GM19328 (cell line): Measurements from ENCODE around the gene OSBPL1A.

Experiments used
- ATAC-seq: cut with Tn5 transposase; IDR thresholded peaks from one replicate; pipeline ENCODE4 v1.9.1; 2021; ENCODE audit warnings: mild to moderate bottlenecking, moderate library complexity; ENCODE audit not compliant: unreplicated experiment

Gene OSBPL1A

DNA sequence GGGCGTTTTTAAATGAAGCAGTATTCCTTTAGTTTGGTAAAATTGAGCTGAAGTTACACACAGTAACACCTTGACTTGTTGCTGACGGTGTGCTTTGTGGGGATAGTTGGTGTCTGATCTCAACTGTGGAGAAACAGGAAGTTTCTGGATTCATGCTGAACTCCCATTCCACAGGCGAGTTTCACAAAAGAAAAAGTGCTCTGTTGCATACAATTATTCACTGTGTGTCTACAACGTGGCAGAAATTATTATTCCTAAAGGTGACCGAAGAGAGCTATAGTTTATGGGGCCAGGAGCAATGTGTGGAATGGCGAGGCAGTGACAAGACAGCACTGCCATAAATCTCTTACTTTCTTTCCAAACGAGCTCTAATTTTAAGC is 259.2 kb downstream of the OSBPL1A start:
- ATAC-seq: peak; percentile 30

DNA sequence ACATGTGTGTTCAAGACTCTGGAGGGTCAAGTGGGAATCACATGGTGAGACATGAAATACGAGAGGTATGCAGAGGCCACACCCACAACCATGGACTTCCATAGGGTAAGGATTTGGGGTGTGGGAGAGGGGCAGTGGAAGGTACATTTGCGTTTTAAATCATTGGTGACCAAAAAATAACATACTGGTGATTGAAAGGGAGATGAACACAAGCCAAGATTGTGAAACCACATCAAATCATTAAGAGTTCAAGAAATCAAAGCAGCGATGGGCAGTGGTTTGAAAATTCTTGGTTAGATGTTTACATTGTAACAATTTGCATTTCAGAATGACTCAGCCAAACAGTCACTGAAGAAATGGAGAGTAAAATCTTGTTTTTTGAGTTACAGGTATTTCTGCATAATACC is 260.7 kb downstream of the OSBPL1A start:
- ATAC-seq: no peak

DNA sequence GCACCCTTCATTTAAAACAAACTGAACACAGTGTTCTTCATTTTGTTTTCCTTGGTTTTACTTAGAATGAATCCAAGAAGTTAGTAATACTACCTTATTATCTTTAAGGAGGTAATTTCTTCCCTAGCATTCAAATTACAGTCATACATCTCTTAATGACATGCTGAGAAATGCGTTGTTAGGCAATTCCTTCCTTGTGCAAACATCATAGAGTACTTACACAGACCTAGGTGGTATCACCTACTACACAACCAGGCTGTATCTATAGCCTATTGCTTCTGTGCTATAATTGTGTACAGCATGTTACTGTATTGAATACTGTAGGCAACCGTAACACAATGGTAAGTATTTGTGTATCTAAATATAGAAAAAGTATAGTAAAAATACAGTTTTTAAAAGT is 267.1 kb downstream of the OSBPL1A start:
- no peak for ATAC-seq

DNA sequence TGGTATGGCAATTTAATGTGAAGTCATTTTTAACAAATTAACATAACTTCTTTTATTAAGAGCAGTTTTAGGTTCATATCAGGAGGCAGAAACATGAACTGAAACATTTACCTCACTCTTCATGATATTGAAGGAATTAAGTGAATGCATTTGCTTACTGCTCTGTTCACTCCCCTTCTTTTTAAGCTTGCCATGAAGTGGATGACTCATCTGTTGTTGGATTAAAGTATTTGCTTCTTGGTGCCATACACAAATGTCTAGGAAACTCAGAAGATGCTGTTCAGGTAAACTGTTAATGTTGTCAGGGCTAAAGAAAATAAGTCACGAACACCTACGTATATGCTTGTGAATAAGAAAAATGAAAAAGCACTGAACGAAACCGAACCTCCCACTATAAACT is 268.9 kb downstream of the OSBPL1A start:
- ATAC-seq: no peak

DNA sequence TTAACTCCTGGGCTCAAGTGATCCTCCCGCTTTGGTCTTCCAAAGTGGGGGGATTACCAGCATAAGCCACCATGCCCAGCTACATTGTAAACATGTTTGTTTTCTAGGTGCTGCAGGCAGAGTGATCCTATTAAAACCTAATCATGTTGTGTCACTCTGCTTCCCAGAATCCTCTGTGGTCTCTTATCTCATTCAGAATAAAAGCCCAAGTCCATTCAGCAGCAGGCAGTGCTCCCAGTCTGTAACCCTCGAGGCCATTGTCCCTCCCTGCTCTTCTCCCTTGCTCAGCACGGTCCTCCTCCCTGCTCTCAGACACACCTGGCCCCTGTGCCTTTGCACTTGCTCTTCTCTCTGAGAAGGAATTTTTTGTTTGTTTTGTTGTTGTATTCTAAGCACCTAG is 269.9 kb downstream of the OSBPL1A start:
- no peak for ATAC-seq

DNA sequence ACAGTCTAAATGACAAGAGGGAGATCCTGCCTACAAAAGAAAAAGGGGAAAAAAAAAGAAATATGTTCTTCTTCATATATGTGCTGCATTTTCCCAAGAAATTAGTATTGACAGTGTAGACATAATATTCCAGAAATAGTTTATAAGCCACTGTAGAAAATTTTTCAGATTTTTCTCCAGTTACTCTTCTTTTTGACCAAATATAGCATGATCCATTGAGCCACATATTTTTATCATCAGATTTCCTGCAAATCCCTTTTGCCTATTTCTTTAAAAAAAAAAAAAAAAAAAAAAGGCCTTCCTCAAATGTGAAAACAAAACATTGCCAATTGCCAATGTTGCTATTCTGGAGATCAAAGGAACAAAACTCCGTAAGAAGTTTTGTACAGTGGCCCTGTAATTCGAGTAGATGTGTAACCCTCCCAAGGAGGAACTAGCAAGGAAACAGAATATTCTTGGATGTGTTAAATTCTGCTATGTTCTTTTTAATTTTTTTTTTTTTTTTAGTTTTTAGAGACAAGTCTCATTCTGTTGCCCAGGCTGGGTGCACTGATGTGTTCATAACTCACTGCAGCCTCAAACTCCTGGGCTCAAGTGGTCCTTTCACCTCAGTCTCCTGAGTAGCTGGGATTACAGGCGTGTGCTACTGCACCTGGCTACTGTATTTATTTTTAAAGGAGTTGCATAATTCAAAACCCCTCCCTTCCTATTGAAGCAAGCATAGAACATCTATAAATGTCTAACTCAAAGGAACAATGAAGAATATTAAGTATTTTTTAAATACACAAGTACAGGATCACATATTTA is 271.3 kb downstream of the OSBPL1A start:
- ATAC-seq: no peak

DNA sequence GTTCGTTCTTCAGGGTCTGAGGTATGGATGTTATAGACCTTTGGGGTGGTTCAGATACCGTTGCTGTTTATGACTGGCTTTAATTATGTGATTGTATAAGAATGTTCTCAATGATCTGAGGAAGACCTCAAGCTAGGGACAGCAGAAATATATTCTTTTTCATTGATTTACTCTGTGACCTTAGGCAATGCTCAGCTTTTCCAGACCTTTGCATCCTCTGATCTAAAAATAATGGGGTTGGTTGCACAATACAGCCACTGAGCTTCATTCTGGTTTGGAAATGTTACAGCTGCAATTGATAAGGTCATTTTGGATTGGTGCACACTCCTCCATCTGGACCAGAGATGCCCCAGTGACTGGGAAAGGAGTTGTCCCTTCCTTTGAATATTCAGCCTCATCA is 276.0 kb downstream of the OSBPL1A start:
- ATAC-seq: no peak

DNA sequence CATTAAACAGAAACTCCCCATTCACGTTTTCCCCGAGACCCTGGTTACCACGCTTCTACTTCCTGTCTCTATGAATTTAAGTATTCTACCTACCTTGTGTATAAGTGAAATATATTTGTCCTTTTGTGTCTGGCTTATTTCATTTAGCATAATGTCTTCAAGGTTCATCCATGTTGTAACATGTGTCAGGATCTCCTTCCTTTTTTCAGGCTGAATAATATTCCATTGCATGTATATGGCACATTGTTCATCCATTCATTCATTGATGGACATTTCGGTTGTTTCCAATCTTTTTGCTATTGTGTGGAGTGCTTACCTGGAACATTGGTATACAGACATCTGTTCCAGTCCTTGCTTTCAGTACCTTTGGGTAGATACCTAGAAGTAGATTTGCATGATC is 276.9 kb downstream of the OSBPL1A start:
- no peak for ATAC-seq

DNA sequence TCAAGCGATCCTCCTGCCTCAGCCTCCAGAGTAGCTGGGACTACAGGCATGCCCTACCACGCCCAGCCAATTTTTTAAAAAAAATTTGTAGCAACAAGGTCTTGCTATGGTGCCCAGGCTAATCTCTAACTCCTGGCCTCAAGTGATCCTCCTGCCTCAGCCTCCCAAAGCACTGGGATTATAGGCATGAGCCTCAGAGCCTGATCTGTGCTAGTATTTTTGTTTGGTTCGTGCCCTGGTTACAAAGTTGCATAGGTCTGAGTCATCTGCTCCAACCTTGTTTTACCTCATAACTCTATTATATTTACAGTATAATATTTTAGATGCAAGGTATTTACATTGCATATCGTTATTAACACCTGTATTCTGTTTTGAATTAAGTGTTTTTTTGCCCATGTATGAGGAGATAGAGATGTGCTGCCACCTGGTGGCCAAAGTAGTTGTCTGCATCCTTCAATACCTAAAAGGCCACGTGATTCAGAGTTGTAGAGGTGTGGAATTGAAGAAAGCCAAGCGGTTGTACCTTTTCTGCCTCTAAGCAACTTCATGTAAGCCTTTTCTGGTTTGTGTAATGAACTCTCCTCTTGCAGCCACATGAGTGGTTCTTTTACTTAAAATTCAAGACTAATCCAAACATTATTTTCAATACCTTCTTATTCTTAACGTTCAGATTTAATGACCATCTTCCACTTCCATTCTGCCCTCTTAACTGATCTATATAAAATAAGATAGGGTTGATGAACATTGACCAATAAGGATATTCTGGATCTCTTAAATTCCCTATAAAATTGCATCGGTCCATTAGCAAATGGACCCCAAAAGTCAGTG is 278.7 kb downstream of the OSBPL1A start:
- ATAC-seq: peak; percentile 70

DNA sequence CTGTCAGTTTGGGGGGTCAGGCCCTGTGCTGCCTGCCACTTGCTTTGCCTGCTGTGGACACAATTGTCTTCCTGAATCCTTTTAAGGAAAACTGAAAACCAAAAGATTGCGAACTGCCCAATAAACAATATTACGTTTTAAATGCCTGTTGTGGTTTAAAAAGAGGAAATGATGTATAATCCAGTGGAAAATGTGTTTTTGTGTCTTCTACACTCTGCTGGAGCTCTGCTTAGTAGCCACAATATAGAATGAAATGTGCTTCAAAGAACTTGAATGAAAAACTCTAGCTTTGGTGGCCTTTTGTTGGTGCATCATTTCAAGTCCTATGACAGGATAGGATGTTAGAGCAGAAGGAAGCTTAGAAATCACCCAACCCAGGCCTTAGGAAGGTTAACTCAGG is 282.0 kb downstream of the OSBPL1A start:
- ATAC-seq: no peak

DNA sequence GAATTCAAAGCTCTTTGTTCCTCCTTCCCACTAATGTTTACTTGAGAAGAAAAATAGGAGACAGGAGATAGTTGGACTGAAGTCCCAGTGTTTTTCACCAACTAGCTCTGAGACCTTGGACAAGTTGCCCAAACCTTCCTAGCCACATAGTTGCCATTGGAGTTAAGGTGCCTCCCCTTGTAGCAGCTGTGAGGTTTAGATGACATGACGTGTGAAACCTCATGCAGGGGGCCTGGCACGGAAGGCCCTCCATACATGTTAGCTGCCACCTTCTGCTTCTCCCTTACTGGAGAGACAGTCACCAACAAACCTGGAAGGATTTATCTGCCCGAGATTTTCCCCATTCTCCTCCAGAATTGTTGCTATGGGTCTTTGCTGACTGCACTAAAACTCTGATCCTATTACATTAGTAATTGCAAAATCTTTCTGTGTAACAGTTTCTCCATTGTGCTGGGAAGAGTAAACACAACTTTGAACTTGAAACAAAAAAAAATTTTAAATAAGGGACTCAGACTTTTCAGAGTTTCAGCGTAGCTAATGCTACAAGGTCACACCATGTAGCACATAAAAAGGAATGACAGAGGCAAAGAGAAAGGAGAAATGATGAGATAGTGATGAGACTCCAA is 282.6 kb downstream of the OSBPL1A start:
- no peak for ATAC-seq

DNA sequence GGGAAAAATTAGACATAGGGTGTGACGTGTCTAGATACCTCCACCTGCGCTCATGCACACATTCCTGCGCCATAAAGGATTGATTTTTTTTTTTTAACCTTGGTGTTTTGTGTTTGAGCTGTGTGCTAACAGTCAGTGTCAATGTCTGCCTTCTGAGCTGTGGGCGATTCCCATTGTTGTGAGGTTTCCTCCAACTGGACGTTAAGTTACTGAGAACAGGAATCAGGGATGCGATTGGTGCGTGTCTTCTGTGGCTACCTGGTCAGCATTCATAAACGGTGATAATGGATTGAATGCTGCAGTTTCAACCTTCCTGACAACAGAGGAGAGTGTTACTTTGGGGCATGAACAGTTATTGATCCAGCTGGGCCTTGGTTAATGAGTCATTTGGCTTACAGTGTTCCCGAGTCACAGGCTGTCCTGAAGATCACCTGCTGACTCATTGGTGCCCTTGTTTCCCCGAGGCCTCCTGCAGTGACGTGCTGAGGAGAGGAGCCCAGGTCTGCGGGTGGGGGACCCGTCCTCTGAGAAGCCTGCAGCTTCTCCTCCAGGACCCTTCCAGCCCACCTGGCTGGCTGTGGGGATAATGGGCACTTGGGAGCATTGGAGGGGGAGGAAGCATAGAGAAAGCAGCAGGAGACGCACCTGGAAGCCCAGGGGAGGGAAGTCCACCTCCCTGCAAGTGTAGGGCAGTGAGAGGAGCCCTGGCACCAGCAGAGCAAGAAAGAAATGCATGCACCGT is 284.6 kb downstream of the OSBPL1A start:
- no peak for ATAC-seq

DNA sequence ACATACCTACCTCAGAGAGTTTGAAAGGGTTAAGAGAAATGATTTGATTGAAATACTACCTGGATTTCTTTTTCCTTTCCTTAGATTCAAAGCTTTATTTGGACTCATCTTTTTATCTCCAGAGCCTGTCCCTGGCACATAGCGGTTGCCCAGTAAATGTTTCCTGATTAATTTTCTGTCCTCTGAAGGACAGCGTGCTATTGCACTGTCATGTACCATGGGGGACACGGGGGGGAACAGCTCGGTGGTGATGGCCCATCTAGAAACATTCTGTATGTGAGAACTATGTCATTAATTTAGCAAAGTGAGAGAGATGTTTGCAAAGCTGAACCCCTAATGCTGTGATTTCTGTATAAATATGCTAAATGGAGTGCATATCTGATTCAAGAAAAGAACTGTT is 285.2 kb downstream of the OSBPL1A start:
- ATAC-seq: no peak
